AG09309 (cell line): ENCODE results near the gene TTYH2.

Source experiments
- DNase-seq: peaks from one replicate; pipeline ENCODE4 v3.0.0-alpha.2; 2010; ENCODE audit warnings: low read depth
- H3K4me3 ChIP-seq: 2 replicates; pipeline ENCODE4 v1.5.1; 2011; ENCODE audit warnings: mild to moderate bottlenecking, low read depth, low read length, moderate library complexity; ENCODE audit not compliant: control insufficient read depth
- TF ChIP-seq, protein P1 (sequence below): IDR thresholded peaks from 2 replicates; pipeline ENCODE4 v1.5.1; 2011; ENCODE audit warnings: mild to moderate bottlenecking, low read depth, low read length, inconsistent platforms; ENCODE audit not compliant: insufficient read depth, control insufficient read depth; ENCODE audit errors: missing control alignments

TTYH2 gene

GRCh38 chr17:74304184-74304583 lies 90.8 kb downstream of the TTYH2 start:
- TF ChIP-seq, protein P1, sequence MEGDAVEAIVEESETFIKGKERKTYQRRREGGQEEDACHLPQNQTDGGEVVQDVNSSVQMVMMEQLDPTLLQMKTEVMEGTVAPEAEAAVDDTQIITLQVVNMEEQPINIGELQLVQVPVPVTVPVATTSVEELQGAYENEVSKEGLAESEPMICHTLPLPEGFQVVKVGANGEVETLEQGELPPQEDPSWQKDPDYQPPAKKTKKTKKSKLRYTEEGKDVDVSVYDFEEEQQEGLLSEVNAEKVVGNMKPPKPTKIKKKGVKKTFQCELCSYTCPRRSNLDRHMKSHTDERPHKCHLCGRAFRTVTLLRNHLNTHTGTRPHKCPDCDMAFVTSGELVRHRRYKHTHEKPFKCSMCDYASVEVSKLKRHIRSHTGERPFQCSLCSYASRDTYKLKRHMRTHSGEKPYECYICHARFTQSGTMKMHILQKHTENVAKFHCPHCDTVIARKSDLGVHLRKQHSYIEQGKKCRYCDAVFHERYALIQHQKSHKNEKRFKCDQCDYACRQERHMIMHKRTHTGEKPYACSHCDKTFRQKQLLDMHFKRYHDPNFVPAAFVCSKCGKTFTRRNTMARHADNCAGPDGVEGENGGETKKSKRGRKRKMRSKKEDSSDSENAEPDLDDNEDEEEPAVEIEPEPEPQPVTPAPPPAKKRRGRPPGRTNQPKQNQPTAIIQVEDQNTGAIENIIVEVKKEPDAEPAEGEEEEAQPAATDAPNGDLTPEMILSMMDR, result no peak
- H3K4me3 ChIP-seq, result no peak overlapping the region

GRCh38 chr17:74305865-74306654 lies 92.7 kb downstream of the TTYH2 start:
- TF ChIP-seq, protein P1, result no peak
- DNase-seq, result no peak
- no peak overlapping the region for H3K4me3 ChIP-seq

More at GRCh38 chr17:74304184-74304583, 90.8 kb downstream of the TTYH2 start:
- no peak for DNase-seq

DNA sequence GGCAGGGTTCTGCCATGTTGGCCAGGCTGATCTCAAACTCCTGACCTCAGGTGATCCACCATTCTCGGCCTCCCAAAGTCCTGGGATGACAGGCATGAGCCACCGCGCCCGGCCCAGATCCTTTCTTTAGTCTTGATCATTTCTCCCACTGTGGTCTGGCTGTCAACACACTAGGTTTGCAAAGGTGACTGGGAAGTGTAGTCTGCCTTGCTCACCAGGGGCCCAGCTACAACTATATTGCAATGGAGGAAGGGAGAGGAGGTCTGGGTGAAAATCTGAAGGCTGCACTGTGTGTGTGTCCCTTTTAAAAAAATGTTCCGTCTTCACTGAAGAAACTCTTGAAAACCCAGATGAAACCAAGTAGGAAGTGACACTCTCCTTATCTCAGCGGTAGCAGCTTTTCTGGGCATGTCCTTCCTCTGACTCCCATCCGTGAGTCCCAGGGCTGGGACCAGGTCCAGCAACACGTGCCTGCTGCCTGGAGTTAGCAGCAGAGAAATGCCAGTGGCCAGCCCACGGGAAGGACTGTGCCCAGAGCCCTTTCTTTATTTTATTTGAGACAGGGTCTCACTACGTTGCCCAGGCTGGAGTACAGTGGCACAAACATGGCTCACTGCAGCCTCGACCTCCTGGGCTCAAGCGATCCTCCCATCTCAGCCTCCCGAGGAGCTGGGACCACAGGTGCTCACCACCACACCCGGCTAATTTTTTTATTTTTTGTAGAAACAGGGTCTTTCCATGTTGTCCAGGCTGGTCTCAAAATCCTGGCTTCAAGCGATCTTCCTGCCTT lies 94.8 kb downstream of the TTYH2 start:
- TF ChIP-seq, protein P1, result no peak
- no peak overlapping the region for H3K4me3 ChIP-seq
- no peak for DNase-seq

DNA sequence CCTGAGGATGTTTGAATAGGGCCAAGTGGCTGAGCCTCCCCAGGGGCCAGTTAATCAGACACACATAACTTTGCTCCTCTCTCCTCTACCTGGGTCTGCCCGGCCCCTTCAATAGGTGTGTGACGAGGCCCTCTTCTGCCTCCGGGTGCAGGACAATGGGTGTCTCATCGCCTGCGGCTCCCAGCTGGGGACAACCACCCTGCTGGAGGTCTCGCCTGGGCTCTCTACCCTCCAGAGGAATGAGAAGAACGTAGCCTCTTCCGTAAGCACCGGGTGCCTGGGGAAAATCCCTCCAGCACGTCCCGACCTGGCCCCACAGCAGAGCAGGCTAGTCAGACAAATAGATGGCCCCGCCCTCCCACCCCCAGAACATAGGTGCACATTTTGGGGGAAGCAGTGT lies 96.5 kb downstream of the TTYH2 start:
- TF ChIP-seq, protein P1, result no peak
- no peak for DNase-seq
- no peak overlapping the region for H3K4me3 ChIP-seq
